Non-pigmented ciliary epithelial cell (primary cell): ENCODE data around the gene TENM4.

Experiments used
- DNase-seq: peaks from one replicate; pipeline ENCODE4 v3.0.0-alpha.2; 2010; ENCODE audit warnings: low read depth

TENM4 gene

GRCh38 chr11:79388201-79388600, 52.6 kb downstream of the TENM4 start:
- no peak for DNase-seq

DNA sequence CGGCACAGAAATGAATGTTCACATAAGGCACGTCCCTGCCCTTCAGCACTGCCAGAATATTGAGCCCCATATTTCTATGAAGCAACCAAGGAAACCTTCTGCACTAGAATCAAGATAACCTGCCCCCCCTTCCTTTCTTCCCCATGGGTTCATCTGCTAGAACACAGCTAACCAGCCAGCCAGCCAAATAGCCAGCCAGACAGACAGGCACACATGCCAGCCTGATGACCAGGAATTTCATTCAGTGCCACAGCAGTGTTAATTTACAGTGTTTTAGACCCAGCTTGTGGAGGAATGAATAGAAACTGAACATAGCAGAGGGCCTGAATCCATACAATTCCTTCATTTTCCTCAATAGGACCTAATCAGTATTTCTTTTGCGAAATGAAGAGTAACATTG, 57.0 kb downstream of the TENM4 start:
- no peak for DNase-seq

GRCh38 chr11:79382301-79383050, 58.4 kb downstream of the TENM4 start:
- DNase-seq, result no peak

DNA sequence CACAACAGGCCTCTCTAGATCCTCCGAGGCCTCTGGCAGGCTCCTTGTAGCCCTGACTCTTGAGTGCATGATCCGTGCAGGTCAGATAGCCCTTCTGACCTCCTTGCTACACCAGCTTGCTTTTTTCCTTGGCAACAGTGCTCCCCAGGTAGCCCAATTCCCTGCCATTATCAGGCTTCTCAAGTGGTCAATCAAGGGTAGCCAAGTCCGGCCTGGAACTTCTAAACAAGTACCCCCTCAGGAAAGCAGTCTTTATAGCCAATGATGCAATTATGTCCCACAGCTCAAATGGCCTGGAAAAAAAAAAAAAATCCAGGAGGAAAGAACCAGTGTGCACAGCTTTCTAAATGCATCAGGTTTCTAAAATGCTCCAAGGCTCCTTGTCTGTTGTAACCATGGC, 59.8 kb downstream of the TENM4 start:
- DNase-seq, result no peak

- DNase-seq, result no peak
Measured at GRCh38 chr11:79377406-79377805, 63.4 kb downstream of the TENM4 start.

- no peak for DNase-seq
Measured at GRCh38 chr11:79375818-79376550, 64.8 kb downstream of the TENM4 start.

DNA sequence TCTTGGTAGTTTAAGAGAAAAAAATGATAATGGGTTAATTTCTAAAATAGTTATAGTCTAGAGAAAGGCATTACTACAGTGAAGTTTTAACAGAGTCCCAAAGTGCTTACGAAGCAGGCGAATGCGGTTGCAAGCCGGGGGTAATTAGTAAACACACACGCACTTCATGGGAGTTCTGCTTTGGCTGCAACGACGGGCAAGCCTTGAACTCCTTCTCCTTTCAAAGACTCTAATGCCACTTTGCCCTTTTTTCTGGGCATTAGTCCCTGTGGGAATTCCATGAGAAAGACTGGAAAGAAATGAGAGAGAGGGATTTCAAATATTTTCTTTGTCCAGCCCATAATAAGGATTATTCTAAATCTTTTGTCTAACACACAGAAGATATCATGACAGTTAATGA, 66.1 kb downstream of the TENM4 start:
- no peak for DNase-seq

- DNase-seq, result no peak
Measured at GRCh38 chr11:79371724-79372123, 69.1 kb downstream of the TENM4 start.

DNA sequence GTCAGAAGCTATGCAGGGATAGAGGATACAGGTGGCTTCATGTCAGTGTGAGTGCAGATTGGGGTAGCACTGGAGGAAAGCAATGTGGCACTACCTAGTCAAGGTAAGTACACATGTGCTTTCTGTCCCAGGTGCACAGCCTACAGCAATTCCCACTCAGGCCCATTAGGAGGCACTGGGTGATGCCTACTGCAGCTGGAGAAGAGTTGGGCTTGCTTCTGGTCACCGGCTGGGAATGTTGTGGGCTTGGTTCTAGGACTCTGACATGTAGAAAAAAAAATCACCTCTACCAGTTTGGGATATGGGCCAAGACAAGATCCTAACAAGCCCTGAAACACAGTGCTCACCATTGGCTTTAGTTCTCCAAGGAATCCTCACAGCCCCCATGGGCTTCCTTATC, 69.7 kb downstream of the TENM4 start:
- DNase-seq, result no peak

DNA sequence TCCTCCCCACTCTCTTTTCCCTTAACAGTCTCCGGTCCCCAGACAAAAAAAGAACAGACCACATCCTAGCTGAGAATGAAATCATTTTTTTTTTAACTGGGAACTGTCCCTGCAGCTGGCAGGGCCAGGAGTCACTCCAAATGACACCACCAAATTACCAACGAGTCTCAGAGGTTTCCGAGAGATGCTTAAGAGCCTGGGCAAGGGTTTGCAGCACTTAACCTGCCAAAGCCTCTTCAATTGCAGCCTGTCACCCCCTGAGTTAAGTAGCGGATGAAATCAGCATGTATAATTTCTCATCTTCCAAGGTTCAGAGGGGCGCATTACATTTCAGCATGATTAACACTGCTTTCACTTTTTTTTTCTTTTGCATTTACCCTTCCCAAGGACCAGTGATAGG, 71.8 kb downstream of the TENM4 start:
- no peak for DNase-seq

DNA sequence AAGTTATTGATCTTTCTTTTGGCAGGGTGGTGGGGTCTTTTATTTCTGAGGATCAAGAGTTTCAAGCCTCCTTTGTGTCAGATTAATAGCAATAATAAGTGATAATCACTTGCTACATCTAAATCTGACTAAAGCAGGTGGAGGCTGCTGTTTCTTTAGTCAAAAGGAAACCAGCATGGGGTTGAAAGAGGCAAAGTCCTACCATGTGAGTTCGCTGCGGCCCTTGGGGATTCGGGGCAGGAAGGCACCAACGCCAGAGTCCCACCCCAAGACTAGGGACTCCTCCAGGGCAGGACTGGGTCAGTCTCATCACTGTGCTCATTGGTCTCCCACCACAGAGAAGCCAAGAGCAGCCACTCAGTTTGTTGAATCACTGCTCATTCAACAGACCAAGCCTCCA, 73.0 kb downstream of the TENM4 start:
- no peak for DNase-seq

DNA sequence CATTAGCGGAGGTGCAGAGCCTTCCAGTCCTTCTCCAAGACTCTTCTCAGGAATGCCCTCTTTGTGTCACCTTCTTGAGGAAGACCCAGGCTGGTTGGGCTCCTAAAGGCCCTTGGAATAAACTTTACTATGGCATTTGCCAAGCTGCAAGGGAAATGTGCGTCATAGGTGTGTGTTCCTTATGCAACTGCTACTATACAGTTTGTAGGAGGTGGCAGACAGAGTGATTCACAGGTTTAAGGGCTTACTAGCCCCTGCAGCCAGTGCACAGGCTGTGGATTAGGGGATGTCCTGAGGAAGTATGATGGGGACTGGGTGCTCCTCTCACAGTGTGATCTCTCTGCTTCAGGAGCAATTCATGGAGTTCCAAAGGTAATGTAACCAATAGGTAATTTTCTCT, 74.6 kb downstream of the TENM4 start:
- no peak for DNase-seq

DNA sequence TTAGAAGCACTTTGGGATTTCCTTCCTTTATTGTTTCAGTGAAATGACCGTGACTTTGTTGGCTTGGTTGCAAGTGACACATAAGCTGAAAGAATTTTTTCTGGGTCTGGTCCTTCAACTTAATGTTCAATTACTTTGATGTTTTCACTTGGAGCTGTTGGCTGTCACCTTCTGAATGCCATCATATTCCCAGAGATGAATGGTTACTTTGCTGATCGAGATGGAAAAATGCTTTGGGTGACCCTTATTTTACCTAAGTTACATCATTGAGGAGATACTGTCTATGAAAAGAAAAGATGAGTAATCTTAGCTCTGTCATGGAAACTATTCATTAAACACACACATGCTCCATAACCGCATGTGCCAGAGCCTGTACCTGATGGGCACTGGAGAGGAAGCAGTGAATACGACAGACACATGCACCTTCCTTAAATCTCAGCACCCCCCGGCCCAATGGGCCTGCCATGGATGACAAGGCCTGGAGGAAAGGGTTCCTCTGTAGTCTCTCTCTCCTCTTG, 76.9 kb downstream of the TENM4 start:
- DNase-seq, result no peak

DNA sequence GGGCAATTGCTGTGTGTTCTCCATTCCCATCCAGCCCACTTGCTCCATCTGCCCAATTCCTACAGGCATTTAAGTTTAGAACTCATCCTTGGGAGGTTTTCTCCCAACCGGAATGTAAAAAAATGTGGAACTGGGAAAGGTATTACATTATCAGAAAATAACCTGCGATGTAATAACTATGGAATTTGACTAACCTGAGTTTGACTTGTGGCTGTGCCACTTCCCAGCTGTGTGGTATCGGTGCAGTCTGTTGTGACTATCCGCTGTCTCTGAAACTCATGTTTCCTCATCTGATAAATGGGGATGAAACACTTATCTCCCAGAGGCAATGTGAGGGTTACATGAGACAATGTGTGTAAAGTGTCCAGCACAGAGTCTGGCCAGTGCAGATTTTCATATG, 77.6 kb downstream of the TENM4 start:
- no peak for DNase-seq

DNA sequence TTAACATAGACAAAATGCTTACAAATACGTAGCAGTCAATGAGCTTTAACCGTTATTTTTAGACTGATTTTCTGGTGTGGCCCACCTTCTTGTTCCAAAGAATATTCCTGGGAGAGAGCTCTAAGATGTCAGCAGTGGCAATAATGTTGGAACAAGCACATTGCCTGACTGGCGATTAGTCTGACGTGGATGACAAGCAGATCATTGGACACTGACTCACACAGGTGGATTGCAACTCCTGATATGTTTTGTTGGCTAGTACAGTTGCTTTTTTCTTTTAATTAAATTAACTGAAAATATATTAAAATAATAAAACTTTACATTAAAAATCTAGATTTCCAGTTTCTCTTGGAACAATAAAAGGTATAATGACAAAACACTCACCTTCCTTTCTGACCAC, 78.0 kb downstream of the TENM4 start:
- no peak for DNase-seq

- DNase-seq, result no peak
Measured at GRCh38 chr11:79362206-79362757, 78.5 kb downstream of the TENM4 start.

GRCh38 chr11:79358258-79358657, 82.6 kb downstream of the TENM4 start:
- no peak for DNase-seq

GRCh38 chr11:79353706-79354105, 87.1 kb downstream of the TENM4 start:
- DNase-seq, result no peak

GRCh38 chr11:79352349-79352703, 88.5 kb downstream of the TENM4 start:
- no peak for DNase-seq

DNA sequence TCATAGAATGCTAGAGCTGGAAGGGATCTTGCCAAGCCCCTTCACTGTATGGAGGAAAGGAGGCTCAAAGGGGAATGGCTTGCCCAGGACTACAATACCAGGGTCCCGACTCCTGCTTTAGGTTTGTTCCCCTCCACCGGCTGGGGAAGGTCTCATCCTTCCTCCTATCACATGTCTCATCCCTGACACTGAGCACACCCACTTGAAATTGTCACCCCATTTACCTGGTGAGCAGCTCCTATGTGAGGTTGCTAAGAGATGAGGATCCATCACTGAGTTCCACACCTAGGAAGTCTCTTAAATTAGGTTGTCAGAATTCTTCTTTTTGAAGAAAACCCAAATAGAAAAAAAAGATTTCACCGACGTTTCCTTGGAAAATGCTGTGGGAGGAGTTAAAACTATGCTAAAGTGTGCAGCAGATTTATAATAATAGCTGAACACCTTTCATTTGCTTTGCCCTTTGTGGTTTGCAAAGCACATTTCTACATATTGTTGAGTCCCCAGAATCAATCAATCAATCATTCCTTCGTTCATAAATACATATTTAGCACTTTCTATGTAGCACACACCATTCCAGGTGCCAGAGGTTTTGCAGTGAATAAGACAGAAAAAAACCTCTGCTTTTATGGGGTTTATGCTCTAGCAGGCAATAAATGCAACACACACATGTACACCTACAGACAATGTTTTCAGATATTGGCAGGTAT, 91.7 kb downstream of the TENM4 start:
- no peak for DNase-seq

DNA sequence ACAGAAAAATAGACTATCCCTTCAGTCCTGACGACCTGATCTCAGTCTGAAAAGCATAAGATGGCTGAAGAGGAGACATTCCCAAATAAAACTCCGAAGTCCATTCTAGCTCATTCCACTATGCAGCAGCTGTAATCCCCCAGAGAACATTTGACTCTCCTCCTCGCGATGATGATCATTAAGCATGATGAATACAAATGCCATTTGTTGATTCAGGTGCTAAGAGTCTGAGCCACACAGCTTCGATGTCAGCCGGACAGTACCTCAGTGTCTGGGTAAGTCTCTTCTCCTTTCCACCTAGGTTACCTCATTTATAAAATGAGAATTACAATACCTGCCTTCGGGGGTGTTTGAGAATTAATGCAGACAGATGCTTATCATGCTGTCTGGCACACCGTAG, 94.8 kb downstream of the TENM4 start:
- DNase-seq, result no peak

DNA sequence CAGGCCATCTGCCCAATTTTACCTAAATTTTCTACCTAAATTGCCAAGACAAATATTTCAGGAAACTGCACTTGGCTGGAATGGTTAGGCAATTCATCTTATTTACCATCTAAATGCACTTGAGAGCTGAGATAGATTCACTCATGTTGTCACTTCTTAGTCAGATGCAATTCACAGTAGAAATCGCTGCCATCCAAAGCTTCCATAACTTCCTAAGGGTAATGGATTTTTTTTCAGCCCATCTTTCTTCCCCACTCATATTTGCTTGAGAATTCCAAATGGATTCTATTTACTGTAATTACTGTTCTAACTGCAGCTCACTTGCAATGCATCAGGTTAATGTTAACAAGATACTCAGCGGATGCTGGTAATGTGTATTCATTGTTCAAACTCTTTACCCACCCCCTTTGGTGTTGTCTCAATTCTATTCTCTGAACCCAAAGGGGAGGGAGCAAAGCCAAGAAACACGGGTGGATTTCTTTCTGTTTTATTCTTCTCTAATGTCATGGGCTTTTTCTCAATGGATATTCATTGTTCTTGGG, 96.0 kb downstream of the TENM4 start:
- DNase-seq, result no peak
